CD4-positive, alpha-beta T cell (primary cell): ENCODE data around the gene SMIM14. TPM values are rescaled to one million over a fixed set of nuclear protein-coding genes. Genes with fewer than 3 reads are reported as not detected.

Experiments used
- ATAC-seq: fragments of 200-7000 bp; cut with Tn5 transposase; one replicate; pipeline ENCODE4 v1.10.0; 2022; ENCODE audit warnings: mild to moderate bottlenecking; ENCODE audit not compliant: poor library complexity
- CTCF ChIA-PET: fragments of 350-600 bp; sonication (Branson Sonifier 250); formaldehyde crosslinking; loops from one replicate; lab custom pipeline; 2021; ENCODE audit warnings: antibody characterized with exemption, inconsistent platforms; lab: Charles Lee
- POLR2A ChIA-PET: fragments of 350-600 bp; sonication (Branson Sonifier 250); formaldehyde crosslinking; loops from one replicate; lab custom pipeline; 2021; ENCODE audit warnings: antibody characterized with exemption, inconsistent platforms; lab: Charles Lee
- DNase-seq, 14 experiments: peaks; one replicate each; pipeline ENCODE4 v3.0.0-alpha.2; 2013 to 2020; ENCODE audit warnings: mixed read lengths in 2 of 14
- H3K27ac ChIP-seq, 2 donors: one replicate each; pipeline versions ENCODE4 v1.5.1 to v1.7.0; 2013; ENCODE audit warnings: low read length in 2 of 2, low read depth in 1 of 2, mild to moderate bottlenecking in 1 of 2
- H3K27me3 ChIP-seq, 2 experiments: 1 replicate in 1 of 2; 2 replicates in 1 of 2; pipeline versions ENCODE4 v1.6.1 to v1.7.0; 2013; ENCODE audit warnings: low read length in 2 of 2, control low read depth in 1 of 2, mild to moderate bottlenecking in 1 of 2, moderate library complexity in 1 of 2; ENCODE audit not compliant: insufficient read depth in 2 of 2, control insufficient read depth in 1 of 2
- H3K36me3 ChIP-seq: one replicate; pipeline ENCODE4 v1.6.1; 2013; ENCODE audit warnings: low read length, control low read depth; ENCODE audit not compliant: insufficient read depth
- H3K4me1 ChIP-seq: one replicate; pipeline ENCODE4 v1.6.1; 2013; ENCODE audit warnings: low read length, control low read depth; ENCODE audit not compliant: insufficient read depth
- H3K4me3 ChIP-seq: one replicate; pipeline ENCODE4 v1.5.1; 2013; ENCODE audit warnings: mild to moderate bottlenecking, low read length, moderate library complexity
- H3K9me3 ChIP-seq, 2 experiments: 1 replicate in 1 of 2; 2 replicates in 1 of 2; pipeline versions ENCODE4 v1.6.1 to v1.7.0; 2013; ENCODE audit warnings: low read length in 2 of 2, mild to moderate bottlenecking in 2 of 2, control low read depth in 1 of 2, moderate library complexity in 1 of 2; ENCODE audit not compliant: control insufficient read depth in 1 of 2, insufficient read depth in 1 of 2
- H3K27ac Mint-ChIP-seq: one replicate; pipeline ENCODE4 v1.8.0; 2020; ENCODE audit warnings: mixed read lengths
- H3K27me3 Mint-ChIP-seq: one replicate; pipeline ENCODE4 v1.8.0; 2021; ENCODE audit warnings: mixed read lengths
- H3K36me3 Mint-ChIP-seq: one replicate; pipeline ENCODE4 v1.8.0; 2021; ENCODE audit warnings: low read depth, mixed read lengths
- H3K4me1 Mint-ChIP-seq: one replicate; pipeline ENCODE4 v1.8.0; 2021; ENCODE audit warnings: low read depth, mixed read lengths
- H3K4me3 Mint-ChIP-seq: one replicate; pipeline ENCODE4 v1.8.0; 2020; ENCODE audit warnings: mild to moderate bottlenecking, mixed read lengths
- H3K9me3 Mint-ChIP-seq: one replicate; pipeline ENCODE4 v1.8.0; 2020; ENCODE audit warnings: mixed read lengths
- intact Hi-C, 2 experiments: fragments of 100-400 bp; cut with DNase I in 1 of 2; cut with micrococcal nuclease in 1 of 2; formaldehyde crosslinking; loops; one replicate each; pipeline versions ENCODE4 v1.15.1 to v1.9.0; 2023 to 2025; cut with DNase I, micrococcal nuclease
- total RNA-seq, 174 experiments: library from RNA in 2 of 174; stranded (reverse) in 2 of 174; gene quantifications; one replicate each; pipeline ENCODE4 v1.2.3 and lab custom pipeline; 2021 to 2026
- TF ChIP-seq, protein P1 (sequence below): fragments of 200-600 bp; IDR thresholded peaks from one replicate; pipeline ENCODE4 v1.8.0; 2022; ENCODE audit warnings: antibody characterized with exemption, mild to moderate bottlenecking

The SMIM14 gene
- total RNA-seq, 2 experiments from 2014 or later = 2.0 to 3.1 TPM

DNA sequence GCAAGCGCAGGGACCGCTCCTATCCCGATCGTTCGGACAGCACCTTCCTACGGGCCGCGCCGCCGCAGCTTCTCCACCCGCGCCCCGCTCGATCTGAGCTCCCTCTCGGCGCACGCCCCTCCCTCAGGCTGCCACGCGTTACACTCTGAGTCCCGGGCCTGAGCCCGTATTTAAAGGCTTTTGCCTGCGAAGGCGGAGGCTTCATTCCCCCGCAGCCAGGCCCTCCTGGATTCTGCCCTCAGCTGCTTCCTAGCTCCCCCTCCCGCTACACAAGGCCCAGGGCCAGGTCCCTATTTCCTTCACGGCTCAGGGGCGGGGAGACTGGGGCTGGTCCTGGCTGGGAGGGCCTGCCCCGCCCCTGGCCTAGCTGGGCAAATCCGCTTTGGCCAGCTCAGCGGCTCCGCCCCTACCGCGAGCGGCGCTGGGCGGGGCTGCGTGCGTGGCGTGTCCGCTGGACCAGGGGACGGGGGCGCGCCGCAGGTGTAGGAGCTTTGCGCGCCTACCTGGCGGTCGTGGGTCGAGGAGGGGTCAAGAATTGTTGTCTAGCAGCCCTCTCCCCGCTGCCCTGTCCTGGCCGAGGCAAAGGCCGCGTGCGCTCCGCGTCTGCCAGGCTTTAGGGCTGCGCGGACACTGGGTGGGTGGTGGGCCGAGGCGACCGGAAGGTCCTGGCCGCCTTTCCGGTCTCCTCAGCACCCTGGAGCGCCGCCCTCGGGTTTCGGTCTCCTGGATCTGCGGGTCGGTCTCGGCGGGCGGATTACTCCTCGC, 111.2 kb downstream of the SMIM14 start, which contains the start of gene UGDH:
Gene UGDH, minus strand, starts transcription at position 144 of the 765 bp plus-strand sequence. CDS start 5,927 bp downstream, outside the sequence.
- Mint-ChIP-seq H3K4me3 (peak within 1 kb of the TSS; percentile 98), H3K4me1 (peaks cover 22% of the 10 kb centered on the region), H3K27me3 (no peaks in the 10 kb centered on the region), H3K9me3 (peaks cover 3% of the 10 kb centered on the region), H3K27ac (peak within 1 kb of the TSS; percentile 88), H3K36me3 (peaks cover 26% of the 10 kb centered on the region)
- Histone ChIP-seq H3K9me3 (peaks cover 11 to 13% of the 10 kb centered on the region in 2 experiments), H3K4me1 (peaks cover 22% of the 10 kb centered on the region), H3K27ac (peak within 1 kb of the TSS; percentile 52 to 65), H3K36me3 (no peaks in the 10 kb centered on the region), H3K4me3 (peak within 1 kb of the TSS; percentile 98), H3K27me3 (no peaks in the 10 kb centered on the region)
- TF ChIP-seq, protein P1, sequence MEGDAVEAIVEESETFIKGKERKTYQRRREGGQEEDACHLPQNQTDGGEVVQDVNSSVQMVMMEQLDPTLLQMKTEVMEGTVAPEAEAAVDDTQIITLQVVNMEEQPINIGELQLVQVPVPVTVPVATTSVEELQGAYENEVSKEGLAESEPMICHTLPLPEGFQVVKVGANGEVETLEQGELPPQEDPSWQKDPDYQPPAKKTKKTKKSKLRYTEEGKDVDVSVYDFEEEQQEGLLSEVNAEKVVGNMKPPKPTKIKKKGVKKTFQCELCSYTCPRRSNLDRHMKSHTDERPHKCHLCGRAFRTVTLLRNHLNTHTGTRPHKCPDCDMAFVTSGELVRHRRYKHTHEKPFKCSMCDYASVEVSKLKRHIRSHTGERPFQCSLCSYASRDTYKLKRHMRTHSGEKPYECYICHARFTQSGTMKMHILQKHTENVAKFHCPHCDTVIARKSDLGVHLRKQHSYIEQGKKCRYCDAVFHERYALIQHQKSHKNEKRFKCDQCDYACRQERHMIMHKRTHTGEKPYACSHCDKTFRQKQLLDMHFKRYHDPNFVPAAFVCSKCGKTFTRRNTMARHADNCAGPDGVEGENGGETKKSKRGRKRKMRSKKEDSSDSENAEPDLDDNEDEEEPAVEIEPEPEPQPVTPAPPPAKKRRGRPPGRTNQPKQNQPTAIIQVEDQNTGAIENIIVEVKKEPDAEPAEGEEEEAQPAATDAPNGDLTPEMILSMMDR = no peak
- peak; percentile 73 to 96 (median 89) for DNase-seq
- peak; percentile 98 for ATAC-seq
- intact Hi-C loops = loop anchor here (1.0 to 10.0 kb wide), 9 partner anchors 69 to 1700 kb away; partner anchors contain the start of genes SMIM14 (in 2 of the 2), LIAS (in 1 of the 2), PDS5A (in 1 of the 2) and PGM2 (in 1 of the 2)
- ChIA-PET POLR2A (interaction anchor here (0.5 to 3.0 kb wide), 14 partner anchors 8 to 1010 kb away, joined by 3 to 42 read pairs (median 4); partner anchors contain the start of genes LIAS, PDS5A, RPL9 and SMIM14), CTCF (interaction anchor here (0.6 to 0.9 kb wide), 3 partner anchors 17 to 169 kb away, joined by 3 to 4 read pairs (median 4); partner anchors contain the start of gene SMIM14)

DNA sequence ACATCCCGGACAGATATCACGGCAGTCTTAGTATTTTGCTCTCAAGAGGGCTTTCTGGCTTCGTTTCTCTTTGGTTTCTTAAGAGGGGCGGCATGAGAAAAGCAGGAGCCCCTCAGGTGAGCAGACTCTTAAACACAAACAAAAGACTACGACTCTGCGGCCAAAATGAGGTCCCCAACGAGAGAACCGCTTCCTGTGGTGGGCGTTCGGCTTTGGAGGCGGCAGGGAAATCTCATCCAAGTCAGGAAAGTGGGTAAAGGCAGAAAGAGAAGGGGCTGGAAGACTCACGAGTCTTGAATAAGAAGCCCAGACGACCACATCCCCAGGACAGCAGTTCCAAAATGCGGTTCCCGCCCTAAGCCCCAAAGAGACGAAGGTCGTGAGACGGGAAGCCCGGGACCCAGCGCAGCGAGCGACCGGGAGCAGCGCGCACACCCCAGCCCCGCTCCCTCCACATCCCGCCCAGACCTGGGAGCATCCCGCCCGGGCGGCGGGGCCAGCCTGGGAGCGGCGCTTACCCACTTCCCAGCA, 111.8 kb downstream of the SMIM14 start:
- peaks cover 20% of the 10 kb centered on the region for H3K36me3 Mint-ChIP-seq
- peaks cover 22% of the 10 kb centered on the region for H3K4me1 ChIP-seq
- peak overlapping the region; percentile 98 for H3K4me3 Mint-ChIP-seq
- peak overlapping the region; percentile 52 to 65 for H3K27ac ChIP-seq
- ChIA-PET CTCF (interaction anchor here (0.9 kb wide), 2 partner anchors 17 to 112 kb away, joined by 4 read pairs; partner anchors contain the start of gene SMIM14), POLR2A (interaction anchor here (0.5 to 3.0 kb wide), 13 partner anchors 9 to 1009 kb away, joined by 3 to 42 read pairs (median 4); partner anchors contain the start of genes LIAS, PDS5A, RPL9 and SMIM14)
- ATAC-seq (no peak), DNase-seq (peak in 5 of 14 experiments; percentile 1 to 35 (median 7))
- TF ChIP-seq, protein P1 = no peak
- H3K36me3 ChIP-seq = no peaks in the 10 kb centered on the region
- peak overlapping the region; percentile 98 for H3K4me3 ChIP-seq
- peak overlapping the region; percentile 88 for H3K27ac Mint-ChIP-seq
- no peaks in the 10 kb centered on the region for H3K27me3 Mint-ChIP-seq
- H3K4me1 Mint-ChIP-seq = peaks cover 22% of the 10 kb centered on the region
- H3K27me3 ChIP-seq = no peaks in the 10 kb centered on the region
- peaks cover 3% of the 10 kb centered on the region for H3K9me3 Mint-ChIP-seq
- H3K9me3 ChIP-seq = peaks cover 6 to 7% of the 10 kb centered on the region in 2 experiments
- intact Hi-C loops = loop anchor here (1.0 to 10.0 kb wide), 9 partner anchors 68 to 1700 kb away; partner anchors contain the start of genes SMIM14 (in 2 of the 2), LIAS (in 1 of the 2), PDS5A (in 1 of the 2) and PGM2 (in 1 of the 2)
